Activated CD4-positive, alpha-beta T cell treated with anti-CD3 and anti-CD28 coated beads for 1 hour (primary cell): ENCODE results near the gene ACOT13.
"Not testable (repeated sequence)": the region's sequence is repeated elsewhere in the genome, so short reads cannot be mapped to it uniquely, and the experiment has no call there.

Experiments used
- DNase-seq: peaks from one replicate; pipeline ENCODE4 v3.0.0-alpha.2; 2020

The ACOT13 gene

DNA sequence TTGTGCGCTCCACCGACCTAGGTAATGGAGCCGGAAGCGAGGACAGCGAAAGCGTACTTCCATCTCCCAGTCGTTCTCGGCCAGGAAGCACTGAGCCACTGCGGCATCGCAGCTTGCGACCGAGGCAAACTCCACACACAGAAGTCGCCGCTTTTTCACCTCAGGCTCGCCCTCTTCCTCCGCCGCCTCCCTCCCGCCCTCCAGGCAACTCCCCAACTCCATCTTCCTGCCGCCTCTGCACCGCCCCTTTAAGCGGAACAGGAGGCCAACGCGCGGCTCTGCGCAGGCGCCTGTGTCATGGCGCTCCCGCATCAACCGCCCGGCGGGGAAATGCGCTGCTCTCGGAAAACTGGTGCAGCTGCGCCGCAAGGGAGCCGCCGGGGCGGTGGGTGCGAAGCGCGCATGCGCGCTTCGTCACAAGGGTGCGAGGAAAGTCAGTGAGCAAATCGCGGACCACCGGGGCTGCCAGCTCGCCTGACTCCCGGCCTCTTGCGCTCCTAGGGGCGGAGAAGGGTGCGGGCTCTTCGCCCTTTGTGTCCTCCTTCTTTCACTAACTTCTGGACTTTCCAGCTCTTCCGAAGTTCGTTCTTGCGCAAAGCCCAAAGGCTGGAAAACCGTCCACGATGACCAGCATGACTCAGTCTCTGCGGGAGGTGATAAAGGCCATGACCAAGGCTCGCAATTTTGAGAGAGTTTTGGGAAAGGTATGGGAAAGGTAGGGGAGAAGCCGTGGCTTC is at the start of gene ACOT13, which contains the start of gene TDP2:
ACOT13 (plus strand) TSS at position 437 of the 737 bp plus-strand sequence; CDS start at position 624, 187 bp downstream.
TDP2 (minus strand) TSS at position 259 of the 737 bp plus-strand sequence; CDS start at position 222, 37 bp downstream.
- DNase-seq, result peak; percentile 96

DNA sequence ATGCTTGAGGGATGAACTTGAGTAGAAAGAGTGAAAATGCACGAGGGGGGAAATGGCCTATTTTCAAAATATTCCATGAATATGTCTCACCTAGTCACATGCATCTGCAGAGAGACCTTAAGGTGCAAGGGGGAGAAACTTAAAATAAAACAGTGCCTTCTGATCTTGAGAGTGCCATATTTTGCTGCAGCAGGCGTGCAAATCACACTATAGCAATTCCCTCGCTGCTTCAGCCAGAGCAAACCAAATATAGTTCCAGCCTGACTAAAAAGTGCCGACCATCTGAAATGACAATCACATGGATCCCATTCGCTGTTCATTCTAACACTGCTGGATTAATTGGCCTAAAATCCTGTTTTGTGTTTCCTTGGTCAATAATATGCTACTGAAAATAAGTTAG is 47.2 kb upstream of the ACOT13 start:
- DNase-seq, result no peak

DNA sequence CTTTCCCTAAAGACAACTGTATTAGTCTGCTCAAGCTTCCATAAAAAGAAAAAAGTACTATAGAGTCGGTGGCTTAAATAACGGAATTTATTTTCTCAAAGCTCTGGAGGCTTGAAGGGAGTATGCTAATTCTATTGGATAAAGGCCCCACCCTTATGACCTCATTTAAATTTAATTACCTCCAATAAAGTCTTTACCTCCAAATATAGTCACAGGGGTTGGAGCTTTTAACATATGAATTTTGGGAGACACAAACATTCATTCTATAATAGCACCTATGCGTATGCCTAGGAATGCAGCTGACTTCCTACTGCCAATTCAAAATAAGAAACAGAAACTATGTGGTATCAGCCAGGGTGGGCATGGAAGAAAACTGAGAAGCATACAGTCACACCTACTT is 46.2 kb upstream of the ACOT13 start:
- no peak for DNase-seq

DNA sequence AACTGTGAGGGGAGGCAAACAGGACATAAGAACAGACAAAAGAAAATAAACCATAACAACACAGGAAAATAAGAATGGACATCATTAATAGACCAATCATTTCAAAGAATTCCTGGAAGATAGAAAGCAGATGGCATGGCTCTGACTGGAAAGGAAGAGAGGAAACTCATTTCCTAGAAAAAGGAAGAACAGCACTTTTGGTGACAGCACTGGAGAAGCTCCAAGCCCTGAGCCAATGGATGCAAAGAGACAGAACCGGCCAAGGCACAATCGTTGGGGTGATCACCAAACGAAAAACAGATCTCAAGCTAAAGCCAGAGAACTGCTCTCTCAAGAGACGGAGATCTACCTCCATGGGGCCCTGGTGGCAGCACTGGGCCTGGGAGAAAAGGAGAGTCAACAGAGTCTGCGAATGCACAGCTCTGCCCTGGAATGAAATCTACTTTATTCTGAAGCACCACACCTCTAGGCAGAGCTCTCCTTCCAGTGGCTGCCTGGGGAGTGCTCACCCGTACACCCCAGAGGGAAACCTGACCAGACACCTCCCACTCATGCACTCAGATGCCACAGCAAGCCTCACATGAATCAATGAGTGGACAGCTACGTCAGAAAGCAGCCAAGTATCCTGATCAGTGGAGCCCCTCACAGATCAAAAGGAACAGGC is 45.1 kb upstream of the ACOT13 start:
- no peak for DNase-seq

DNA sequence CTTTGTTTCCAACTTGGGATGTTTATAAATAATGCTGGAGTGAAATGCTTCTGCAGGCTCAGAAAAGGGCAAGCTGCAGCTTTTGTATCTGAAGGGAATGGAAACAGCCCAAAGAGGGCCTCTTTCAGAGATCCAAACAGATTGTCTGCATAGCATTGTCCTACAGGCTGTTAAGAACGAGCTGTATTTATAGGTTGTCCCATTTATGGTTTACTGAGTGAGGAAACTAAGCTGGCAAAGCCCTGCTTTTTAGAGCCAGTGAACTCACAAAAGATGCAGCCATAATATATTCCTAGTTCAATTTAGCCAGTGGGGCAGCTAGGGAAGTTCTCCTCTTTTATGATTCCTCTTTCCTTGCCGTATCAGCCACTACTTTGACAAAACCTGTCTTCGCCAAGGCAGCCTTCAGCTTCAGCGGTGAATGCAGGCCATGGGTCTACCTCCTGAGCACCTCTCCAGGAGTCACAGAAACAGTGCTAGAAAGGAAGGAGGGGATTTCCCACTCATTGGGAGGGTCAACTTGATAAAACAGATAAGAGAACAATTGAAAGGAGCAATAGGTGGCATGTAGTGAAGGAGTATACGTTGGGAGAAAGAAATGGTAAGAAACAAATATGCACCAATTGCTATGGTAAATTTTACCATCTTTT is 35.9 kb upstream of the ACOT13 start:
- no peak for DNase-seq

DNA sequence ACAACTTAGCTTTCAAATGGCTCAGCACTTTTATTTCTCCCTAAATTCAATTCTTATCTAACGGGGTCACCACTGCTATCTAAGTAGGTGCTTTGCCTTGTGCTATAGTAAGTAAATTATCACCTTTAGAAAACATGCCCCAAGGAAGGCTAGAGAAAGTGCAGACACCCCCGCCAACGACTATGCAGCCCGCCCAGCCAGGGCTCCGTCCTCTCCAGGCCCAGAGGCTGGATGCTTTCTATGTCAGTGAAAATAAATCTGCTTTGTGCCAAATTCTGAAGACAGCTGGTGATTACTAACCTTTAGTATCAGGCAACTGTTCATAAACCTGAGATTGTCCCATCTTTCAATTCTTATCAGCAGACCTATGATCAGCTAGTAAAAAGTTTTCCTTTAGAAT is 35.2 kb upstream of the ACOT13 start:
- no peak for DNase-seq

DNA sequence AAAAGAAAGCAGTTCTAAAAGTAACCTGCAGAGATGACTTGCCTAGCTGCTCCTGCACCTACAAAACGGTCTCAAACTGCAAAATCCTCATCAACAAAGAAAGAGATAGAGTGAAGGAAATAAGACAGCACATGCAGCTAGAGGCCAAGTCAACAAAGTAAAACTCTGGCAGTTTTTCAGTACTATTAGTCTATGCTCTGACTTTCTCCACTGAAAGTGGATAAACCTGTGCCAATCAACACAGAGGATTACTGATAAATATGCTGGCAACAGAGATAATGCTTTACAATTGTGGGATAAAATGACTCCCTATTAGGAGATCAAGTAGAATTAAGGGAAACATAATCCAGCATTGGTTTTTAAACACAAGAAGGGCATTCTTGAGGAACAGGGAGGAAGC is 34.3 kb upstream of the ACOT13 start:
- DNase-seq, result no peak

DNA sequence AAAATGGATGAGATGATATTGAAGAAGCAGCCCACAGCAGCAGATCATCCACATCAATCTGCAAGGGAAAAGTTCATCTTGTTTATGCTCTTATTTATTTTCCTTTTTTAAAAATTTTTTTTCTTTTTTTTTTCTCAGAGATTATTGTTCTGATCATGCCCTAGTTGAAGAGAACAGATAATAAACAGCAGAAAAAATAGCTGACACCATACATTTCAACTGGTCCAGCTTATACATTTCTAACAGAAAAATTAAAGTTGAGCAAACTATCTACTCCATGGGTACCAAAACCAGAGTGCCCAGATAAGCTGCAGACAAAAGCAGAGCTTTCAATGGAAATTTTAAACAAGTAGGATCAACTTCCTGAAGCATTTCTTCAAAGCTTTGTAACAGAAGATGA is 30.2 kb upstream of the ACOT13 start:
- DNase-seq, result no peak

DNA sequence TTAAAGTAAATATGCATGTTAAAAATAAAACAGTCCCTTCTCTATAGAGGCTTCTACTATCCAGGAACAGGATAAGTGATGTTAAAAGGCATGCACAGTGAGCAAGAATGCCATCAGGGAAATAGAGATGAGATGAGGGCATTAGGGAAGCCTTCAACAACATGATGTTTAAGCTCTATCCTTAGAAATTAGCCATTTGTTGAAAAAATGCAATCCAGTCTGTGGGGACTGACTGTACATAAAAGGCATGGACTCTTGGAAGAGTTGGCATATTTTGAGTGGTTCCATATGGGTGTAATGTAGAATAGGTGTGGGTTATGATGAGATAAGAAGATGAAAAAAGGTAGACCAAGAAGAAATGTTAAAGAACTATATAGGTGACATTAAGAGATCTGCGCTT is 26.7 kb upstream of the ACOT13 start:
- DNase-seq, result no peak

DNA sequence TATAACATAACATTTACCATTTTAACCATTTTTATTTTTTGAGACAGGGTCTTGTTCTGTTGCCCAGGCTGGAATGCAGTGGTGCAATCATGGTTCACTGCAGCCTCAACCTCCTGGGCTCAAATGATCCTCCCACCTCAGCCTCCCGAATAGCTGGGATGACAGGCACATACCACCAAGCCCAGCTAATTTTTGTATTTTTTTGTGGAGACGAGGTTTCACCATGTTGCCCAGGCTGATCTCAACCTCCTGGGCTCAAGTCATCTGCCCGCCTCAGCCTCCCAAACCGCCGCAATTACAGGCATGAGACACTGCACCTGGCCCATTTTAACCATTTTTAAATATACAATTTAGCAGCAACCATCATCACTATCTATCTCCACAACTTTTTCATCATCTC is 26.2 kb upstream of the ACOT13 start:
- DNase-seq, result not testable (repeated sequence)

DNA sequence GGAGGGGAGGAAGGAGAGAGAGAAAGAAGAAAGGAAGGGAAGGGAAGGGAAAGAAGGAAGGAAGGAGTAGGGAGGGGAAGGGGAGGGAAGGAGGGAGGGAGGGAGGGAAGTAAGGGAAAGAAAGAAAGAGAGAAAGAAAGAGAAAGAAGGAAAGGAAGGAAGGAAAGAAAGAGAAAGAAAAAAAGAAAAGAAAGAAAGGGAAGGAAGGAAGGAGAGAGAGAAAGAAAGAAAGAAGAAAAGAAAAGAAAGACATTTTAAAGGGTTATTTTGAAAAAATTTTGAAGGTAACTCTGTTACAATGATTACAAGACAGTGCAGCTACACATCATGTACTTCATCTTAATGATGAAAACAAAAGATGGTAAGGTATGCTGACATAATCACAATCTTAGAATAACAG is 24.8 kb upstream of the ACOT13 start:
- DNase-seq, result no peak

DNA sequence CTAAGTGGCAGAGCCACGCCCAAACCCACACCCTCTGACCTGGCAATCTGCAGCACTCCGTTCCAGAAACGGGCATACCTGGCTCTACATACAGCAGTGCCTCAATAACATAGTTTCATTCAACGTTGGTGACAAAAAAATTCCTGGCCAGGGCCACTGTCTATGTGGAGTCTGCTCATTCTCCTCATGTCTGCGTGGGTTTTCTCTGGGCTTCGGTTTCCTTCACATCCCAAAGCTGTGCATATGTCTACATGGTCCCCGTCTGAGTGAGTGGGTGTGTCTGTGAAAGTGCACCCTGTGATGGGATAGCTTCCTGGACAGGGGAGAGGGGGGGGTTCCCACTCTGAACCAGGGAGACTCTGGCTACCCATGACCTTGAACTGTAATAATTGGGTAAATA is 23.0 kb upstream of the ACOT13 start:
- no peak for DNase-seq

DNA sequence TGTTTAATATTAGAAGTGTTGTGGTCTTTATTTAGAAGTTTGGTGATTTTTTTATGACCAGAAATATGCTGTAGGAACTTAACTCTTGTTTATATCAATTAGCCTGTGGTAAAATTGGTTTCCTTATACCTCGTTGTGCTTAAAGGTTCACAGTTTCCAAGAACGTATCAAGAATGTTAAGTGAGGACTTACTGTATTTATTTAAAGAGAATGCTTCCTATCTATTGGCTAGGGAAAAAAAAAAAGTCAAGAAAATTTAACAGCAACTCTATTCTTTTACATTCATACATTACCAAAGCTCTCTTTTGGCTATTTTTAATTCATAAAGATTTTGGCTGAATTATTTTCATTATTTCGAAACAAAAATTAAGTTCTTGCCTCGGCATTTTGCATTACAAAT is 22.5 kb upstream of the ACOT13 start:
- no peak for DNase-seq

DNA sequence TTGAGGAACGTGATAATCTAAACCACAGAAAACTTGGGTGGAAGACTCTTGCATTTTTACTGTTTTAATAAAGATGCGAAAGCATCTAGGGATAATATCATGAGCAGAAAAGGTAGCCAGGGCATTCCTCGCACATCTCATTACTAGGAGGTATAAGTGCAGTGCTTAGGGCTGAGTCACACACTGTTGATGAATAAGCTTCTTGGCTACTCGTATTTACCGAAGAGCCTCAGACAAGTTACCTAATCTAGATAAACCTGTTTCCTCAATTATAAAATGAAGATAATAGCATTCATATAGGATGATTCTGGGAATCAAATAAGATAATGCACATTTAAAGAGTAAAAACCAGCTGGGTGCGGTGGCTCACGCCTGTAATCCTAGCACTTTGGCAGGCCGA is 20.1 kb upstream of the ACOT13 start:
- no peak for DNase-seq

DNA sequence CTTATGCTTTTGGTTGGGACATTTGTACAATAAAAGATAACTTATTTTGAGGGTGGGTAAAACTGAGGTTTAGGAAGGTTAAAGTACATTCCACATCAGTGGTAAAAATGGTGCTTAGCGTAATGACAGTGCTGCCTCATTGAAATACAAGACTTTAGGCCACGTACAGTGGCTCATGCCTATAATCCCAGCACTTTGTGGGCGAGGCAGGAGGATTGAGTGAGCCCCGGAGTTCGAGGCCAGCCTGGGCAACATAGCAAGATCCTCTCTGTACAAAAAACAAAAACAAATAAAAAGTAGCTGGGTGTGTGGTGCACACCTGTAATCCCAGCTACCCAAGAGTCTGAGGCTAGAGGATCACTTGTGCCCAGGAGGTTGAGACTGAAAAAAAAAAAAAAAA is 18.6 kb upstream of the ACOT13 start:
- no peak for DNase-seq

DNA sequence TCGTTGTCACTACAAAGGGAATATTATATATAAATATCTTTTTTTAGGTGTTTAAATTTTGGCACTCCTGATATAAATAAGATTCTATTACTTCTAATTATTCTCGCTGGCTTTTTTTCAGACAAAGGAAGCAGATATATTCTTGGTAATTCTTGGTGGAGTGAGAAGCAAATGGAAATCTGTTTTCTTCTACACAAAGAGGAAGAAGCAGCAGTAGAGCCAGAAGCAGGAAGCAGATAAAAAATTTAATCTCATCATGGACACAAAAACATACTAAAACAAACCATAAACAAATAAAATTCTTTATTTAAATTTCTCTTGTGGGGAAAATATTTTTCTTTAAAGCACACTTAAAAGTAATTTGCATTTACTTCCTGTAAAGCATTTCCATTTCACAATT is 17.2 kb upstream of the ACOT13 start:
- no peak for DNase-seq

DNA sequence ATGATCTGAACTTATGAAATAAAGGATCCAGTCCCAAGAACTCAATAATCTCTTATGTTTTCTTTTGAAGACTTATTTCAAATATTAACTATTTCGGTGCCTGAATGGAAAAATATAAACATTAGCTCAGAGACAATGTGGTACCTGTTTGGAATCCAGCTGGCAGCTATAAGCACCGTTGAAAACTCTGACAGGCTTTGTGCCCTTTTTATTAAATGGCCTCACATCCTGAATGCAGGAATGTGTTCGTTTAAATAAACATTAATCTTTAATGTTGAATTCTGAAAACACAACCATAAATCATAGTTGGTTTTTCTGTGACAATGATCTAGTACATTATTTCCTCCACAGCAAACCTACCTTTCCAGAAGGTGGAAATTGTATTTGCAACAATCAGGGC is 16.5 kb upstream of the ACOT13 start:
- DNase-seq, result no peak

DNA sequence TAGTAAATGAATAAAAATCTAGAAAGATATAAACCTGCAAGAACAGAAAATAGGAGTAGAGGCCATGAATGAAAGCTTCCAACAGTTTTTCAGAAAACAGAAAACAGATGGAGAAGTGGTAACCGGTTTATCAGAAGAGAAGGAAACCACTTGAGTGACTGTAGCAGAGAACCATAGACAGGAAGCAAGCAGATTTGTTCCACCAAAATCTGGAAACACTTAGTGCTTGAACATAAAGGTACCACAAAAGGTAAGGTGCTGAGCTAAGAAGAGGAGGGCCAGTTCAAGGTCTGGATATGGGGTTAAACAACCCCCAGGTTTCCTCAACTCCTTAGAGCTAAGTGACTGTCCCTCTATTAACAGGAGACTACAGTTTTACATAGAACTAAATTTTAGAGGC is 11.7 kb upstream of the ACOT13 start:
- DNase-seq, result no peak

DNA sequence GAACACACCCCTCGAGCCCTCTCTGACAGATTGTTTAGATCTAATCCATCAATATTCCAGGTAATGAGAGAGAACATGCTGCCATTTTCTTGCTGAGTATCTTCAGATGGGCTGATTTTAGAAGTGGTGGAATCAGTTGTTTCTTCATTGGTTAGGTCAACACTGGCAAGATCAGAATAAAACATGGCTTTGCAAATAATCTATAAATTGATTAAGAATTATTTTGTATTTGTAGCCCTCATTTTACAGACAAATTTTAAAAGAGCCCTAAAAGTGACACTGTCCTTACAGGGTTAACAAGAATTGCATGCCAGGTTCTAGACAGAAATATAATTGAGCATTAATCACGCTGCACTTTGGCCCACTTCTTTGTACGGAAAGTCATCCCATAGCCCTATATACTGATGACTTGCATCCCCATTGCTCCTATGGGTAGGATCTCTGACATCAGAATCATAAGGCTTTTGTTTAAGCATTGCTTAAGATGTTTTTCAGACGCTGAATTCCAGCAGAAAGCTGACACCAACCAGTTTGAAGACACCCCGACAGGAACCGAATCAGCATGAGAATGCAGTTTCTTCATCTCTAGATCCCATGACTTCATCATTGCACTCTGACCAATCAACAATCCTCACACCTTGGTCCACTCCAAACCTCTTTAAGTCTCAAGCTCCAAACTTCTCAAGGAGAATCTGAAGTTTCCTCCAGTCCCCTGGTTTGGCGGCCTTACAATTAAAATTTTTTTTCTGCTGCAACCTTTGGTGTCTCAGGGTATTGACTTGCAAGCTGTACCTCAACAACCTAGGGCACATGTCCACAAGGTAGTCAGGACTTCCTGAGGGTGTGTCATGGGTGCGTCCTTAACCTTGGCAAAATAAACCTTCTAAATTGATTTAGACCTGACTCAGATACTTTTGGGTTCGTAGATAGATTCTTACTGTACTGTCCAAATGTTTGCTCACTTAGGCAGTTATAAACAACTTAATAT is 8.0 kb upstream of the ACOT13 start:
- DNase-seq, result no peak

DNA sequence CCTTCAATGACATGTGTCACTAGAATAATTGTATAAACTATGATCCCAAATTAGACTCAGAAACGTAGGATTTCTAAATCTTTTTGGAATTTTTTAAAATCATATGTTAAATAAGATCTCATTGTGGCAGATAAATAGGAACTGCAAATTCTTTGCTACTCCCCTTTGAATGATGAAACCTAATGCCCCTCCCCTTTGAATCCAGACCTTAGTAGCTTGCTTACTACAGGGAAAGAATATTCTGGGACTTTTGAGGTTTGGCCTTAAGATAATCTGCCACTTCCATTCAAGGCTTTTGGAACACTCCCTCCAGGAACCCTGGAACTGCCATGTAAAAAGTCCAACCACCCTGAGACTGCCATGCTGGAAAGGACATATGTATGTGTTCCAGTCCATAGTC is 7.3 kb upstream of the ACOT13 start:
- DNase-seq, result no peak

DNA sequence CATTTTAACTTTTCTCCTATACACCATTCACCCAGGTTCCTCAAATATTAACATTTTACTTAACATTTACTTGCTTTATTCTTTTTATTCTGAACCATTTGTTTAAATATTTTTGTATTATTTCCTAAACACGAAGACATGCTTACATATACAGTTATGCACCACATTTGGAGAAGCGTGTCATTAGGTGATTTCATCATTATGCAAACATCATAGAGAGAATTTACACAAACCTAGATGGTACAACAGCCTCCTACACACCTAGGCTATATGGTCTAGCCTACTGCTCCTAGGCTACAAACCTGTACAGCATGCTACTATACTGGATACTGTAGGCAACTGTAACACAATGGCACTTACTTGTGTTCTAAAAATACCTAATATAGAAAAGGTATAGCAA is 6.8 kb upstream of the ACOT13 start:
- no peak for DNase-seq

DNA sequence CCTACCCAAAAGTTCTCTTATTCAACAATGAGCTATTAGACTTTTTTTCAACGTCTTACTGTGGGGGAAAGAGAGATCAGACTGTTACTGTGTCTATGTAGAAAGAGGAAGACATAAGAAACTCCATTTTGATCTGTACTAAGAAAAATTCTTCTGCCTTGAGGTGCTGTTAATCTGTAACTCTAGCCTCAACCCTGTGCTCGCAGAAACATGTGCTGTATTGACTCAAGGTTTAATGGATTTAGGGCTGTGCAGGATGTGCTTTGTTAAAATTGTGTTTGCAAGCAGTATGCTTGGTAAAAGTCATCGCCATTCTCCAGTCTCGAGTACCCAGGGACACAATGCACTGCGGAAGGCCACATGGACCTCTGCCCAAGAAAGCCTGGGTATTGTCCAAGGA is 5.1 kb upstream of the ACOT13 start:
- DNase-seq, result not testable (repeated sequence)

DNA sequence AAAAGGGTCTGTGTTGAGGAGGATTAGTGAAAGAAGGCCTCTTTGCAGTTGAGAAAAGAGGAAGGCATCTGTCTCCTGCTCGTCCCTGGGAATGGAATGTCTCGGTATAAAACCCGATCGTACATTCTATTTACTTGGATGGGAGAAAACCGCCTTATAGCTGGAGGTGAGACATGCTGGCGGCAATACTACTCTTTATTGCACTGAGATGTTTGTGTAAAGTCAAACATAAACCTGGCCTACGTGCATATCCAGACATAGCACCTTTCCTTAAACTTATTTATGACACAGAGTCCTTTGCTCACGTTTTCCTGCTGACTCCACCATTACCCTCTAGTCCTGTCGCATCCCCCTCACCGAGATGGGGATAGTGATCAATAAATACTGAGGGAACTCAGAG is 4.6 kb upstream of the ACOT13 start:
- no peak for DNase-seq
